Subcutaneous abdominal adipose tissue (tissue), 5 donors: ENCODE measurements around the gene GXYLT2.

Experiments
- H3K27ac ChIP-seq: one replicate; pipeline ENCODE4 v1.7.0; 2013; ENCODE audit warnings: low read depth, mild to moderate bottlenecking, inconsistent platforms, low read length, moderate library complexity
- H3K27me3 ChIP-seq, 5 donors: one replicate each; pipeline ENCODE4 v1.7.0; 2013; ENCODE audit warnings: low read length in 5 of 5, inconsistent platforms in 1 of 5; ENCODE audit not compliant: control insufficient read depth in 5 of 5, insufficient read depth in 4 of 5
- H3K36me3 ChIP-seq, 5 donors: one replicate each; pipeline ENCODE4 v1.7.0; 2013; ENCODE audit warnings: low read length in 5 of 5; ENCODE audit not compliant: control insufficient read depth in 5 of 5, insufficient read depth in 5 of 5
- H3K4me1 ChIP-seq, 5 donors: one replicate each; pipeline ENCODE4 v1.7.0; 2013; ENCODE audit warnings: low read length in 5 of 5, mild to moderate bottlenecking in 3 of 5, moderate library complexity in 1 of 5; ENCODE audit not compliant: control insufficient read depth in 5 of 5, insufficient read depth in 5 of 5
- H3K4me3 ChIP-seq, 5 donors: one replicate each; pipeline ENCODE4 v1.7.0; 2013; ENCODE audit warnings: low read length in 5 of 5, low read depth in 1 of 5
- H3K9ac ChIP-seq, 5 donors: one replicate each; pipeline ENCODE4 v1.7.0; 2013; ENCODE audit warnings: low read length in 5 of 5, mild to moderate bottlenecking in 4 of 5, moderate library complexity in 3 of 5
- H3K9me3 ChIP-seq, 5 donors: one replicate each; pipeline ENCODE4 v1.7.0; 2013; ENCODE audit warnings: low read length in 5 of 5; ENCODE audit not compliant: control insufficient read depth in 5 of 5
- donor health status: healthy.
- donor health status: healthy.
- donor health status: healthy.
- donor health status: healthy.
- donor health status: healthy.

The GXYLT2 gene

DNA sequence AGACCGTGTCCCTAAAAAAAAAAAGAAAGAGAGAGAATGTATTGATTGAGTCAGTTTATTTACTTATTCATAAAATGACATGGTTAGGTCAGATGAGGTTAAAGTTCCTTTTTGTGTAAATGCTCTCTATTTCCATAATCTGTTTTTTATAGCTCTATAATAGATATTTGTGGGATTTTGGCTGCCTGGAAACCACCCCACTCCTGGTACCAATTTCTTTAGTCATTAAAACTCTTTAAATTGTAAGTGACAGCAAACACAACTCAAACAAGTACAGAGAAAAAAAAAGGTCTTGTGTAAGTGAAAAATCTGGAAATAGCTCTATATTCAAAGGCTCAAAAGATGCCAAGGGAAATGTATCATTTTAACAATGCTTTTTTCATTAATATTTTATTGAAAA is 97.7 kb downstream of the GXYLT2 start:
- Histone ChIP-seq H3K4me1 (peaks cover 0 to 2% (median 0%) of the 10 kb centered on the region in 5 donors), H3K4me3 (no peak overlapping the region), H3K27ac (no peak overlapping the region), H3K36me3 (no peaks in the 10 kb centered on the region), H3K9ac (no peak overlapping the region), H3K27me3 (no peaks in the 10 kb centered on the region), H3K9me3 (peaks cover 0 to 9% (median 6%) of the 10 kb centered on the region in 5 donors)

DNA sequence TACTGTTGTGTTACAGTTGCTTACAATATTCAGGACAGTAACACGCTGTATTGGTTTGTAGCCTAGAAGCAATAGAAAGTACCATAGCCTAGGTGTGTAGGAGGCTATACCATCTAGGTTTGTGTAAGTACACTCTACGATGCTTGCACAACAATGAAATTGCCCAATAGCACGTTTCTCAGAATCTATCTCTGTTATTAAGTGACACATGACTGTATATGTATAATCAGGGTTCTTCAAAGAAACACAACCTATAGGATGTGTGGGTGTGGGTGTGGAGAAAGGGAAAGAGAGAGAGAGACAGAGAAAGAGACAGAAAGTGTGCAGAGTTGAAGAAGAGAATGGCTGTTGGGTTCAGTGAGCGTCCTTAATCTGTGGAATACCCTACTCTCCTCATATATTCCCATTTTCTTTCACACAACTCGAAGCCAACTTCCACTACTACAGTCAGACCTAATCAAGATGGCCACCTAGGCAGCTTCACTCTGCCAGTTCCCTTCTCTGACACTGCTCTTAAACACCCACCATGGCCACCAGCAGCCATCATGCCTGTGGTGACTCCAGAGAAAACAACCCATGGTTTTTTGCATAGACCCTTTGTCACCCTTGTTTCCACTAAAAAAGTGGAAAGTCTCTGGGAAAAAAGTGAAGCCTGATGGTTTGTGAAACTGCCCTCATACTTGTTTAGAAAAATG is 103.0 kb downstream of the GXYLT2 start:
- Histone ChIP-seq H3K4me1 (peaks cover 0 to 4% (median 0%) of the 10 kb centered on the region in 5 donors), H3K9me3 (peaks cover 0 to 3% (median 0%) of the 10 kb centered on the region in 5 donors), H3K27ac (no peak overlapping the region), H3K27me3 (no peaks in the 10 kb centered on the region), H3K36me3 (no peaks in the 10 kb centered on the region), H3K4me3 (no peak overlapping the region), H3K9ac (no peak overlapping the region)

DNA sequence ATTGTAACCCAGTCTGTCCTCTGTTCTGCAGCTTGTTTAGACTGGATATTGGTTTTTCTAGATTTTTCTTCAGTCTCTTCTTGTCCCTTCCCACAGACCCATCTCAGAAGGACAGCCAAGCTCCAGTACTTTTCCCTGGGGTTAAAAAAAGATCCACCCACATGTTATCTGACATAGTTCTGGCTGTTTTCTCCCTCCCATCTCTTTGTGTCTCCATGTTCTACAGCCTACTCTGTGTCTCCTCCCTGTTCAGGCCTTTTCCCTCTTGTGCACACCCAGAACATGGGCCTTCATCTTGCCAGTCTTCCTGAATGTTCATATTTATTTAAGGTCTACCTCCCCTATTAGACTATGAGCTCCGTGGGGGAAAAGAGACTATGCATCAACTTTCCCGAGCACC is 103.7 kb downstream of the GXYLT2 start:
- no peaks in the 10 kb centered on the region for H3K27me3 ChIP-seq
- no peaks in the 10 kb centered on the region for H3K36me3 ChIP-seq
- no peaks in the 10 kb centered on the region for H3K9me3 ChIP-seq
- H3K4me3 ChIP-seq: no peak overlapping the region
- H3K27ac ChIP-seq: no peak overlapping the region
- no peak overlapping the region for H3K9ac ChIP-seq
- peaks cover 0 to 9% (median 5%) of the 10 kb centered on the region in 5 donors for H3K4me1 ChIP-seq

DNA sequence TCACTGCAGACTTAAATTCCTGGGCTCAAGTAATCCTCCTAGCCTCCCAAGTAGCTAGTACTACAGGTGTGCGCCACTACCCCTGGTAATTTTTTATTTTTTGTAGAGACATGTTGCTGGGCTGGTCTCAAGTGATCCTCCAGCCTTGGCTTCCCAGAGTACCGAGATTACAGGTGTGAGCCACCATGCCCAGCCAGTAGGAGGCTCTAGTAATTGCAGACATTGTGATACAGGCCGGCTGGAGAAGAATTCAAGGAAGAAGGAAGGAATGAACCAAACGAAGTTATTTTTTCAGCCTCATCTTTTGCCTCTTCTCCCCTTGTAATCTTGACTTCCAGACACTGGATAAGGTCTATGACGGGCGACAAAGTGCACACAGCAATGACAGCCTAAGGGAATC is 105.5 kb downstream of the GXYLT2 start:
- no peaks in the 10 kb centered on the region for H3K9me3 ChIP-seq
- H3K9ac ChIP-seq: no peak overlapping the region
- H3K27ac ChIP-seq: no peak overlapping the region
- peaks cover 0 to 18% (median 13%) of the 10 kb centered on the region in 5 donors for H3K4me1 ChIP-seq
- H3K36me3 ChIP-seq: no peaks in the 10 kb centered on the region
- no peak overlapping the region for H3K4me3 ChIP-seq
- no peaks in the 10 kb centered on the region for H3K27me3 ChIP-seq

DNA sequence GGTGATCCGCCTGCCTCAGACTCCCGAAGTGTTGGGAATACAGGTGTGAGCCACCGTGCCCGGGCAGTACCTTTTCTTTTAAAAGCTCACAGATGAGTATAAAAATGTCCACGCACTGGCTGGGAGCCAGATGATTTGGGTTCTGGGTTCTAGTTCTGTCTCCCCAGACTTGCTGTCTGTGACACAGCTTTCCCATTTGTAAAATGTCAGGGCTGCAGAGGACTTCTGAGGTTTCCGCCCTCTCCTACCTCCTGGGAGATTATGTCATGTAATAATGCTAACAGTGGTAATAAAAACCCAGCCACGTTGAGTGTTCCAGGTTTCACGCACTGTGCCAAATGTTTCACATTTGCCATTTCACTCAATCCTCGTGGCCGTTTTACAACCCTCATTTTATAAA is 107.5 kb downstream of the GXYLT2 start:
- H3K9me3 ChIP-seq: no peaks in the 10 kb centered on the region
- peak overlapping the region; percentile 24 for H3K27ac ChIP-seq
- peak overlapping the region in 1 of 5 donors; percentile 26 for H3K9ac ChIP-seq
- peaks cover 0 to 3% (median 0%) of the 10 kb centered on the region in 5 donors for H3K36me3 ChIP-seq
- H3K27me3 ChIP-seq: no peaks in the 10 kb centered on the region
- peaks cover 7 to 35% (median 32%) of the 10 kb centered on the region in 5 donors for H3K4me1 ChIP-seq
- H3K4me3 ChIP-seq: no peak overlapping the region

DNA sequence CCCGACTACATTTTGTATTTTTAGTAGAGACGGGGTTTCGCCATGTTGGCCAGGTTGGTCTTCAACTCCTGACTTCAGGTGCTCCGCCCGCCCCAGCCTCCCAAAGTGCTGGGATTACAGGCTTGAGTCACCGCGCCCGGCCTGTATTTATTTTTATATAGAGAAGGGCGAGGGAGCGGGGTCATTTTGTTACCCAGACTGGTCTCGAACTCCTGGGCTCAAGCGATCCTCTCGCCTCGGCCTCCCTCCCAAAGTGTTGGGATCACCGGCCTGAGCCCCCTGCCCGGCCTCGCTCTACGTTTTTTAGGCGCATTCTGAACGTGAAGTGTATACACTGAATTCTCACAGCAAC is 108.3 kb downstream of the GXYLT2 start:
- Histone ChIP-seq H3K27ac (peak overlapping the region; percentile 94), H3K36me3 (peaks cover 0 to 3% (median 0%) of the 10 kb centered on the region in 5 donors), H3K9ac (peak overlapping the region; percentile 42 to 87 (median 71)), H3K4me1 (peaks cover 7 to 42% (median 40%) of the 10 kb centered on the region in 5 donors), H3K4me3 (peak overlapping the region; percentile 76 to 87 (median 79)), H3K9me3 (no peaks in the 10 kb centered on the region), H3K27me3 (no peaks in the 10 kb centered on the region)

DNA sequence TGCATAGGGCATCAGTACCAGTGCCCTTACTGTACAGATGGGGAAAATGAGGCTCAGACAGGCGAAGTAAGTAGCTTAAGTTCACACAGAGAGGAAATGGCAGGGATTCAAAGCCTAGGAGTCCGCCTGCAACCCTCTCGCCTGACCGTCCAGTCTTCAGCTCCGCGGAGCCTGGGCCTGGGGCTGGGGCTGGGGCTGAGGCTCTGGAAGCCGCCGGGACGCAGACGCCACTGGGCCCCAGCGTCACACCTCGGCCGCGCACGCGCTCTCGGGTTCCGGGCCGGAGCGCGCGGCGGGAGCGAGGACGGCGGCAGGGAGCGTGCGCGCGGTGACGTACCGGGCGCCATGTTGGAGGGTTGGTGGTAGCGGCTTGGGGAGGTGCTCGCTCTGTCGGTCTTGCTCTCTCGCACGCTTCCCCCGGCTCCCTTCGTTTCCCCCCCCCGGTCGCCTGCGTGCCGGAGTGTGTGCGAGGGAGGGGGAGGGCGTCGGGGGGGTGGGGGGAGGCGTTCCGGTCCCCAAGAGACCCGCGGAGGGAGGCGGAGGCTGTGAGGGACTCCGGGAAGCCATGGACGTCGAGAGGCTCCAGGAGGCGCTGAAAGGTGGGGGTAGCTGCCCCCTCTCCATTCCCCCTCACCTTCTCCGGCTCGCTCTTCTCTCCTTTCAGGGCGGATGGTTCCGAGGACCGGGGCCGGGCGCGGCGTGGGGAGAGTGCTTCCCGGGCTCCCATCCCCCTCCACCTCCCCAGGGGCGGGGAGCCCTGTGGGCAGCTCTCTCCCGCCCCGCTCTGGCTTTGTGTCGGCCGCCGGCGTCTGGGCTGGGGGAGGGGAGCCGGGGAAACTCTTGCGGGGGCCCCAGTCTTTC is 108.9 kb downstream of the GXYLT2 start, which contains the start of gene PPP4R2:
Gene PPP4R2, plus strand, starts transcription at position 339 of the 861 bp plus-strand sequence. Its CDS starts 227 bp downstream, at position 566.
- Histone ChIP-seq H3K4me3 (peak within 1 kb of the TSS; percentile 77 to 95 (median 81)), H3K9ac (peak within 1 kb of the TSS; percentile 84 to 96 (median 88)), H3K36me3 (peaks cover 0 to 7% (median 2%) of the 10 kb centered on the region in 5 donors), H3K4me1 (peaks cover 7 to 43% (median 41%) of the 10 kb centered on the region in 5 donors), H3K27ac (peak within 1 kb of the TSS; percentile 94), H3K27me3 (no peaks in the 10 kb centered on the region), H3K9me3 (no peaks in the 10 kb centered on the region)

DNA sequence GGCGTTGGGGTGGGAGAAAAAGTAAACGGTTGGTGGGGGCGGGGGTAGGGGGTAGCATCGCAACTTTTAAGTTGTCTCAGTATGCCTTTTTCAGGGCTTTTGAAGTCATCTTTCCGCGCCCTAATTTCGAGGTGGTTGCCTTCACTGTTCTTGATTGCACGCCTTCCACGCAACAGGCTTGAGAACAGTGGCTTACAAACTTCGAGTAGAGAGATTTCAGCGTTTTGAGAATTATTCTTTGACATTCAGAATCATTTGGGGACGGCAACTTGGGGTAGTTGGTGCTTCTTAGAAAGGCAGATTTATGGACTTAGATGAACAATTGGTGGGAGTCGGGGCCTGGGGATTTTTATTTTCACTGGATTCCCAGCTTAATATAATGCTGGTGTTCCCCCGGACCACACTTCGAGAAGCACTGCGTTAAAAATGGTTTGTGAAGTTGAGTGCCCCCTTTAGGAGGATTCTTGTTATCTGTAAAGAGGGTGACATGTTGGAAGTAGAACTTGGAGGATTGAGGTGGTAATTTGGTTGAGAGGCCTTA is 109.6 kb downstream of the GXYLT2 start:
- H3K4me1 ChIP-seq: peaks cover 7 to 48% (median 43%) of the 10 kb centered on the region in 5 donors
- peaks cover 0 to 10% (median 4%) of the 10 kb centered on the region in 5 donors for H3K36me3 ChIP-seq
- peak overlapping the region; percentile 69 to 96 (median 88) for H3K9ac ChIP-seq
- H3K27me3 ChIP-seq: no peaks in the 10 kb centered on the region
- no peaks in the 10 kb centered on the region for H3K9me3 ChIP-seq
- peak overlapping the region; percentile 94 for H3K27ac ChIP-seq
- H3K4me3 ChIP-seq: peak overlapping the region; percentile 77 to 95 (median 81)

DNA sequence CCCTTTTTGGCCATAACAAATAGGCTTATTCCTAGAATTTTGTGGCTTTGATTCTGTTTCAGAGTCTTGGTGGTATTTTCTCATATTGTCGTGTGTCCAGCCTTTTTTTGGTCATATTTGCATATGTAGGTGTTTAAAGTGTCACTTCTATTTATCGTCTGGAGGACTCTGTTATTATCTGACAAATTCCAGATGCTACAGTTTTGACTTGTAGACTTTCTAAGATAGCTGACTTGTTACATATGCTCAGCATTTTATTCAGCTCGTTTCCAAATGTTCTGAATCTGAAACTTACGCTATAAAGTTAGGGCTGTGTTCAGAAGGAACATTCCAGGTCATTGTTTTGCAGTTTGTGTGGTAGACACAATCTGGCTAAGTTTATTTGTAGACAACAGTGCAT is 110.6 kb downstream of the GXYLT2 start:
- Histone ChIP-seq H3K27ac (peak overlapping the region; percentile 94), H3K4me3 (peak overlapping the region; percentile 77 to 95 (median 81)), H3K4me1 (peaks cover 7 to 56% (median 46%) of the 10 kb centered on the region in 5 donors), H3K9me3 (no peaks in the 10 kb centered on the region), H3K36me3 (peaks cover 0 to 10% (median 4%) of the 10 kb centered on the region in 5 donors), H3K27me3 (no peaks in the 10 kb centered on the region), H3K9ac (peak overlapping the region in 4 of 5 donors; percentile 61 to 91 (median 78))
